Omental fat pad (tissue), 4 donors: Measurements from ENCODE around the gene GGTA1. TPM values are rescaled to one million over a fixed set of nuclear protein-coding genes. Genes with fewer than 3 reads are reported as not detected.

Experiments used
- ATAC-seq: fragments of 150-250 bp; one replicate; pipeline ENCODE4 v1.9.1; 2016; ENCODE audit warnings: mild to moderate bottlenecking, moderate library complexity; ENCODE audit not compliant: low FRiP score
- DNase-seq: peaks from one replicate; pipeline ENCODE4 v3.0.0-alpha.2; 2019; ENCODE audit warnings: low spot score
- CTCF ChIP-seq, 3 donors: fragments of 450-650 bp; IDR thresholded peaks; one replicate each; pipeline ENCODE4 v1.5.1; 2016 to 2017; ENCODE audit warnings: antibody characterized with exemption in 3 of 3, mild to moderate bottlenecking in 3 of 3, moderate library complexity in 2 of 3
- total RNA-seq, 4 donors: library from RNA; depleted of rRNA; stranded (reverse); fragments of >200 nt; gene quantifications; one replicate each; pipeline ENCODE4 v1.1.0, GENCODE V29; 2016

GGTA1 gene
- total RNA-seq, 4 donors from 2014 or later = 9.1 to 28.5 (median 19.8) TPM

DNA sequence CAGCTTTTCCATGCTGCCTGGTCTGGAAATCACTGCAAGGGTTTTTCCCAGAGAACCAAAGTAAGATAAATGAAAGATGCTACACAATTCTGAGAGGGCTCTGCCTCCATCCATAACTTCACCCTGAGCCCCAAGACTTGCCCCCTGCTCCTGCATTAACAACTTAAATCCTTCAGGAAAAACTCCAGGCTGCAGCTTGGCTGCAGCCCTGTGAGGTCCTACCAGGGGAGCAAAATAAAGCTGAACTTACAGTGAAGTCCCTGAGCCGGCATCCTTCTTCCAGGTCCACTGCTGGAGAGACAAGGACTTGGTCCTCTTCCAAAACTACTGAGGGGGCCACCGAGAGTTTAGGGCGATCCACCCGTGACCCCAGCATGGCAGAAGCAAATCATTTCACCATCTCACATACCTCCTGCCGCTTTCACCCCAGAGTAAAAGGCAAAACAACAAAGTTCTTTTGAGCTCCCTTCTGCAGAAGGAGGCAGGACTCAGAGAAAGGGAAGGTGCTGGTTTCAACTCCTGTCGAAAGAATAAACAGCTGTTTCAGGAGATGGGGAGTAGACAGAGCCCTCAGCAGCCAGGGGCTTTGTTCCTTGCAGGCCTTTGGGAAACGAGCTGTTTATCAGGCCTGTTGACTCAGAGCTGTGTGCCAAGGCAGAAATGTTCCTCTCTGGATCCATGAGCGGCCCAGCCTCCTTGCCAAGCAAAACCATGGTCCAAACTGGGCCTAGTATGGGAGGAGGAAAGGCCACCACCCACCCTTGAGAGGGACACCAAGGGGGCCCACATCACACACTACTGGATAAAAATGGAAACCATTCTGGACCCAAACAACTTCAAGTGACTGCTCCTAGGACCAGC lies 20.6 kb downstream of the GGTA1 start:
- no peak for TF ChIP-seq CTCF (IDR thresholded peaks at IDR 0.05)
- DNase-seq (no peak), ATAC-seq (no peak)

DNA sequence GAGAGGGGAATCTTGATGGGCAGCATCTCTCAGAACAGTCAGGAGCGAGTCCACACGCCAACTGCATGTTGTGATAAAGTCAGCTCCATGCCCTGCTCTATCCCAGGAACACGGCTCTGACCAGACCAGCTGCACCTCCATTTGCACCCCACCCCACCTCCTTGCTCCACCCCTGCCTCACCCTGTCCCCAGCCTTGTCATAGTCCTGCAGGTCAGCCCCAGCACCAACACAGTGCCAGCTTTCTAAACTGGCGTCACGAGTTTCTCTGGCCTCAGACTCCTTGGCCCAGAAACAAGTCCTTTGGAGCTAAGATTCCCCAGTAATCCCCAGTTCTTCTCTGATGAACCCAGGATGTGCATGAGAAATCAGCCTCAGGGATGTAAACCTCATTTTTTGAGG lies 23.5 kb downstream of the GGTA1 start:
- no peak for DNase-seq
- no peak for ATAC-seq

DNA sequence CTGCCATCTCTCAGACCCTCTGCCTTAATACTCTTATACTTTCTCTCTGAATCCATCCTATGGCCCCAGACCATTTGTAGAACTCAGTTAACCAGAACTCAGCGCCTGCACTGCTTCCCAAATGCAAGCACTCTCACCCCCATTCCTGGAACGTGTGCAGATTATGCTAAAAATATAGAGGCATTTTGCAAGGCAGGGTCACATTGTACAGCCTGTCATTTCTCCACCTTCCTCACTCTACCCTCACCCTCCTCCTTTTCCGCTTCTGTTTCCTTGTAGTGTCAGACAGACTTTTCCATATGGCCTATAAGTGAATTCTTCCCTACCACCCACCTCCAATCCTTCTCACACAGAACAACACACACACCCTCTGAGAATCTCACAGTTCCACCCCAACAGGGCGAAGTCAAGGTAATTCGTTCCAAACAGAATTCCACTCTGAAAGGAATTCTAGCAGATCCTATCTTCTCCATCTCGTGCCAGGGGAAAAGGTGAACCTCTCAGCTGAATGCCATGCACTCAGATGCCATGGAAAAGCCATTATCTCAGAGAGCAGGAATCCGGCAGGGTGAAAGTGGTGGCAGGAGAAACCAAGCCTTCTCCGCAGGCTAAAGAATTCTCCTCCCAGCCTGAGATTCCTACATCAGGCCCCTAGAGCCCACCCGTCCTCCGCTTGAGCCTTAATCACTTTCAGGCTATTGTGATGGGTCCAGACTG lies 25.3 kb downstream of the GGTA1 start:
- DNase-seq (no peak), ATAC-seq (no peak)
- no peak for TF ChIP-seq CTCF (IDR thresholded peaks at IDR 0.05)

More for the DNA sequence above, 23.5 kb downstream of the GGTA1 start:
- no peak for TF ChIP-seq CTCF (IDR thresholded peaks at IDR 0.05)

DNA sequence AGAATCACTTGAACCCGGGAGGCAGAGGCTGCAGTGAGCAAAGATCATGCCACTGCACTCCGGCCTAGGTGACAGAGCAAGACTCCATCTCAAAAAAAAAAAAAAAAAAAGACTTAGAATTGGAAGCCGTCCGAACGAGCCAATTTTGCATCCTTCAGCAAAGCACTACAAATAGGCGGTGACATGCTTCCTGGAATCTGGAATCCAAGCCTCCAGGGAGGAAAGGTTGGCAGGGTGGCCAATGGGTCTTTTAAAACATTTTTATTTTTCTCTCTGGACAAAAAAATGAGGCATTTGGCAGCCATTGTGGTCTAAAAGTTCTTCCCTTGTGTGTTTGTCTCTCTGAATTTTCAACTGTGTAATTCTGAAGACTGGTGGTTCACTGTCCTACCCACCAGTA lies 26.4 kb downstream of the GGTA1 start:
- ATAC-seq = no peak
- TF ChIP-seq CTCF (IDR thresholded peaks at IDR 0.05) = no peak
- no peak for DNase-seq

- no peak for TF ChIP-seq CTCF (IDR thresholded peaks at IDR 0.05)
- no peak for DNase-seq
- ATAC-seq = no peak
Measured at GRCh38 chr9:121472446-121472845, 27.2 kb downstream of the GGTA1 start.

- DNase-seq (no peak), ATAC-seq (no peak)
- no peak for TF ChIP-seq CTCF (IDR thresholded peaks at IDR 0.05)
Measured at GRCh38 chr9:121466142-121466541, 33.5 kb downstream of the GGTA1 start.
